SK-N-SH treated with all-trans-retinoic acid at 6 μM for 48 hours (cell line): Measurements from ENCODE around the gene JDP2.

ENCODE experiments used
- ATAC-seq: fragments of 200-7000 bp; cut with Tn5 transposase; 3 replicates; pipeline ENCODE4 v1.9.1; 2020; ENCODE audit warnings: mild to moderate bottlenecking, moderate library complexity
- ARNTL ChIP-seq: fragments of 450-650 bp; formaldehyde crosslinking; IDR thresholded peaks from 2 replicates; pipeline ENCODE4 v1.5.0; 2020; ENCODE audit warnings: low read depth, mild to moderate bottlenecking, moderate library complexity, borderline replicate concordance
- BACH2 ChIP-seq: fragments of 250-450 bp; sonication (Bioruptor Pico); IDR thresholded peaks from 2 replicates; pipeline ENCODE4 v1.9.0; 2021; ENCODE audit warnings: mild to moderate bottlenecking, borderline replicate concordance
- CREB5 ChIP-seq: fragments of 250-450 bp; sonication (Bioruptor Pico); IDR thresholded peaks from 2 replicates; pipeline ENCODE4 v1.5.1; 2020; ENCODE audit warnings: low read depth, mild to moderate bottlenecking, moderate library complexity
- CSDC2 ChIP-seq: fragments of 250-450 bp; sonication (Bioruptor Pico); IDR thresholded peaks from 2 replicates; pipeline ENCODE4 v1.5.0; 2020; ENCODE audit warnings: mild to moderate bottlenecking, moderate library complexity
- CSRNP3 ChIP-seq: fragments of 250-450 bp; sonication (Bioruptor Pico); IDR thresholded peaks from 2 replicates; pipeline ENCODE4 v1.5.1; 2021; ENCODE audit warnings: mild to moderate bottlenecking, moderate library complexity
- GLIS3 ChIP-seq: fragments of 250-450 bp; sonication (Bioruptor Pico); IDR thresholded peaks from 2 replicates; pipeline ENCODE4 v1.5.0; 2020; ENCODE audit warnings: mild to moderate bottlenecking, moderate library complexity
- OSR1 ChIP-seq: fragments of 250-450 bp; sonication (Bioruptor Pico); IDR thresholded peaks from 2 replicates; pipeline ENCODE4 v1.8.0; 2022; ENCODE audit warnings: moderate library complexity, mild to moderate bottlenecking, inconsistent platforms
- PATZ1 ChIP-seq: fragments of 250-450 bp; sonication (Bioruptor Pico); IDR thresholded peaks from 2 replicates; pipeline ENCODE4 v1.8.0; 2020; ENCODE audit warnings: mild to moderate bottlenecking, moderate library complexity, borderline replicate concordance
- POU6F1 ChIP-seq: fragments of 250-450 bp; sonication (Bioruptor Pico); IDR thresholded peaks from 2 replicates; pipeline ENCODE4 v1.8.0; 2021; ENCODE audit warnings: low read depth, mild to moderate bottlenecking, moderate library complexity, borderline replicate concordance
- RARB ChIP-seq: fragments of 250-450 bp; sonication (Bioruptor Pico); IDR thresholded peaks from 2 replicates; pipeline ENCODE4 v1.8.0; 2021; ENCODE audit warnings: mild to moderate bottlenecking, moderate library complexity
- SNAI2 ChIP-seq: fragments of 250-450 bp; sonication (Bioruptor Pico); IDR thresholded peaks from 2 replicates; pipeline ENCODE4 v1.5.0; 2020; ENCODE audit warnings: mild to moderate bottlenecking, moderate library complexity
- TCF4 ChIP-seq: fragments of 250-450 bp; sonication (Bioruptor Pico); IDR thresholded peaks from 2 replicates; pipeline ENCODE4 v1.8.0; 2021; ENCODE audit warnings: mild to moderate bottlenecking, moderate library complexity, borderline replicate concordance
- TSHZ2 ChIP-seq: fragments of 250-450 bp; sonication (Bioruptor Pico); IDR thresholded peaks from 2 replicates; pipeline ENCODE4 v1.5.0; 2020; ENCODE audit warnings: mild to moderate bottlenecking, moderate library complexity
- ZC3H10 ChIP-seq: fragments of 250-450 bp; sonication (Bioruptor Pico); IDR thresholded peaks from 2 replicates; pipeline ENCODE4 v1.5.1; 2021; ENCODE audit warnings: mild to moderate bottlenecking, moderate library complexity
- ZFP3 ChIP-seq: fragments of 250-450 bp; sonication (Bioruptor Pico); IDR thresholded peaks from 2 replicates; pipeline ENCODE4 v1.5.0; 2020; ENCODE audit warnings: mild to moderate bottlenecking, moderate library complexity
- ZFP30 ChIP-seq: fragments of 450-650 bp; formaldehyde crosslinking; IDR thresholded peaks from 2 replicates; pipeline ENCODE4 v1.5.0; 2022; ENCODE audit warnings: mild to moderate bottlenecking, moderate library complexity
- ZNF565 ChIP-seq: fragments of 450-650 bp; formaldehyde crosslinking; conservative IDR thresholded peaks from 2 replicates; pipeline ENCODE4 v1.5.0; 2020; ENCODE audit warnings: low read depth, mild to moderate bottlenecking, moderate library complexity
- ZNF70 ChIP-seq: fragments of 450-650 bp; formaldehyde crosslinking; IDR thresholded peaks from 2 replicates; pipeline ENCODE4 v1.5.0; 2020; ENCODE audit warnings: mild to moderate bottlenecking, moderate library complexity
- ZNF8 ChIP-seq: fragments of 450-650 bp; formaldehyde crosslinking; IDR thresholded peaks from 2 replicates; pipeline ENCODE4 v1.5.0; 2020; ENCODE audit warnings: mild to moderate bottlenecking, moderate library complexity

Gene JDP2

DNA sequence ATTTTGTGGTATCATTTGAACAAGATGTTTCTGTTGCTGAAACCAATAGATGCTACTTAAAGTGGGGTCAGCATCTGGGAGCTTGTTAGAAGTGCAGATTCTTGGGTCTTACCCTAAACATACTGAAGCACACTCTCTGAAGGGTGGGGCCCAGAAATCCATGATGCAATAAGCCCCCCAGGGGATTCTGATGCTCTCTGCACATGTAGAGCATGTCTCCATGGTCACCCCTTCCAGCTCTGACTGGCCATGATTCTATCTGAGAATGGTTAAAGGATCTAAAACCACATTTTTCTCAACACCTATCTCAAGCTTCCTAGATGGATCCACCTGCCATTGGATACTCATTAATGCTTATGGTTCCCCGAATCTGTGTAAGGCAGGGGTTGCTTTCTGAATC is 20.4 kb downstream of the JDP2 start:
- no peak for ATAC-seq
- TF ChIP-seq ZFP3 (CRISPR knock-in tag): no peak
- no peak for TF ChIP-seq CSDC2
- no peak for TF ChIP-seq TSHZ2
- TF ChIP-seq POU6F1 (CRISPR knock-in tag): no peak
- TF ChIP-seq BACH2 (CRISPR knock-in tag): no peak

DNA sequence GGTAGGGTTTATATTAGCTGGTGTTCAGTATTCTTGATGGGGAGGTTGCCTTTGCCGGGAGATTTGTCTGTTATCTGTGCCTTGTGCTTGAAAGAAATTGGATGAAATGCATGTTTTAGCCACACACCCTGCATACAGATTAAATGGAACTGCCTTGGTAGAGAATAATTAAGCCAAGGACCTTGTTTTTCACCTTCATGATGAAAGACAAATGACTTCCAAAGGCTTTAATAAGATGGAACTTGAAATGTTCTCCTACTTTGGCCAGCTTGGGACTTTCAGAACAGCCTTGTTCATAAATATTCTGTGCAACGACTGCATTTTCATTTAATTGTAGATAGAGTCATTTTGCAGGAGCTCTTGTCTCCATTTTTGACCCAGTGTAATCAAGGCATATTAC is 21.2 kb downstream of the JDP2 start:
- no peak for TF ChIP-seq ZFP30
- TF ChIP-seq ZNF565 (CRISPR knock-in tag): no peak
- TF ChIP-seq ZNF8 (CRISPR knock-in tag): no peak
- TF ChIP-seq PATZ1 (CRISPR knock-in tag): no peak
- TF ChIP-seq CSDC2: no peak
- no peak for ATAC-seq

GRCh38 chr14:75449696-75450095 is 21.9 kb downstream of the JDP2 start:
- ATAC-seq: no peak
- TF ChIP-seq ARNTL (CRISPR knock-in tag): no peak
- TF ChIP-seq ZC3H10 (CRISPR knock-in tag): no peak
- TF ChIP-seq OSR1 (CRISPR knock-in tag): no peak
- TF ChIP-seq, all 23 proteins: peak for 0

DNA sequence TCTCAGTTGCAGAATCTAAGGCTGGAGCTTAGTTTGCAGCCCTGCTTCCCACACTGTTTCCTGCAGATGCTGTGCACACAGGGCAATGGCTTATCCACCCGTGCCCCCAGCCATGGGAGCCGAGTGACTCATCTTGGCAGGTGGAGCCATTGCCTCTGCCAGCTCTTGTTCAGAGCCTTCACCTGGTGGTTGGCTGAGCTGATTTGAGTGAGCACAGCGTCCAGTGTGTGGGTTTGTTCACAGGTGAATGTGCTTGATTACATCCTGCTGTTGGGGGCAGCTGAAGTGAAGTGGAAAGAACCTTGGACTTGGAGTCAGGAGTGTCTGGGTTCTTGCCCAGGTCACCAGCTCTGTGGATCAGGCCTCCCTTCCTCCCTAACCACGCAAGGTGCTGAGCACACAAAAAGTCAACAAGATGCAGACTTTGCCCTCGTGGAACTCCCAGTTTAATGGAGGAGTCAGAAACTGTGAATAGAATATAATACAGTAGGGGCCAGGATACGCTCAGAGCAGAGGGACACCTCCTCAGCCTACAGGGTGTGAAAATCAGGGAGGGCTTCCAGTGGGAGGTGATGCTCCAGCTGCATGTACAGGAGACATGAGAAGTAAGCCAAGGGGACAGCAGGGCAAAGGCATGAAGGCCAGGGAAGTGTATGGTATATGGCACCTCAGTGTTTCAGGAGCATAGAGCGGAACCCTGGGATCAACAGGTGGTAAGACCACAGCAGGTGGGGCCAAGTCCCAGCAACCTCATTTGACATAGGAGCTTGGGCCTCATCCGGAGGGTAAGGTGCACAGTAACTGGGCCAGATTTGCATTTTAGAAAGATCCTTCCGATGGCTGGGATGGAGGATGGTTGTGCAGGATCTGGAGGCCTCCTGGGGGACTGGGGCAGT is 22.8 kb downstream of the JDP2 start:
- ATAC-seq: no peak
- no peak for TF ChIP-seq RARB (CRISPR knock-in tag)
- no peak for TF ChIP-seq ZNF565 (CRISPR knock-in tag)
- TF ChIP-seq GLIS3 (CRISPR knock-in tag): no peak
- TF ChIP-seq POU6F1 (CRISPR knock-in tag): no peak
- no peak for TF ChIP-seq ZNF8 (CRISPR knock-in tag)
- no peak for TF ChIP-seq TCF4 (CRISPR knock-in tag)
- no peak for TF ChIP-seq SNAI2 (CRISPR knock-in tag)

GRCh38 chr14:75452324-75452723 is 24.5 kb downstream of the JDP2 start:
- no peak for ATAC-seq

More at GRCh38 chr14:75452324-75452723, 24.5 kb downstream of the JDP2 start:
- TF ChIP-seq ARNTL (CRISPR knock-in tag) (no peak), RARB (CRISPR knock-in tag) (no peak), ZNF70 (CRISPR knock-in tag) (no peak), OSR1 (CRISPR knock-in tag) (no peak), CSRNP3 (CRISPR knock-in tag) (no peak), ZFP30 (no peak), CREB5 (no peak), BACH2 (CRISPR knock-in tag) (no peak)
- TF ChIP-seq, all 23 proteins: peak for 0
